Right lobe of liver (tissue), 6 donors: ENCODE measurements around the gene NHSL2. TPM values are rescaled to one million over a fixed set of nuclear protein-coding genes. Genes with fewer than 3 reads are reported as not detected.
A peak's percentile ranks its signal among the peaks of the same experiment; 100 is the strongest.

Experiments used
- ATAC-seq, 4 donors: fragments of 200-7000 bp; cut with Tn5 transposase; one replicate each; pipeline ENCODE4 v1.9.1; 2020; ENCODE audit warnings: mild to moderate bottlenecking in 4 of 4, moderate library complexity in 4 of 4
- DNase-seq, 3 donors: peaks; one replicate each; pipeline ENCODE4 v3.0.0-alpha.2; 2020
- H3K27ac ChIP-seq, 3 donors: fragments of 200-600 bp; one replicate each; pipeline ENCODE4 v1.8.0; 2022
- H3K27me3 ChIP-seq, 2 donors: fragments of 200-600 bp; one replicate each; pipeline ENCODE4 v1.8.0; 2022
- H3K36me3 ChIP-seq, 4 donors: fragments of 200-600 bp; sonication (generic) in 1 of 4; one replicate each; pipeline versions ENCODE4 v1.5.1 to v1.8.0; 2017 to 2022; ENCODE audit warnings: control low read depth in 1 of 4
- H3K4me1 ChIP-seq, 4 donors: fragments of 200-600 bp; sonication (generic) in 1 of 4; one replicate each; pipeline versions ENCODE4 v1.5.1 to v1.8.0; 2017 to 2022; ENCODE audit warnings: control low read depth in 1 of 4
- H3K4me3 ChIP-seq, 3 donors: fragments of 200-600 bp; one replicate each; pipeline ENCODE4 v1.8.0; 2022
- H3K9me3 ChIP-seq, 4 donors: fragments of 200-600 bp; sonication (generic) in 1 of 4; one replicate each; pipeline versions ENCODE4 v1.5.1 to v1.8.0; 2017 to 2022; ENCODE audit warnings: control low read depth in 1 of 4
- CTCF ChIP-seq, 4 donors: fragments of 200-600 bp in 3 of 4; fragments of 450-650 bp in 1 of 4; IDR thresholded peaks; one replicate each; pipeline versions ENCODE4 v1.5.1 to v1.8.0; 2016 to 2022; ENCODE audit warnings: antibody characterized with exemption in 4 of 4, mild to moderate bottlenecking in 2 of 4
- POLR2A ChIP-seq: fragments of 450-650 bp; IDR thresholded peaks from one replicate; pipeline ENCODE4 v1.6.1; 2017; ENCODE audit warnings: antibody characterized with exemption, mild to moderate bottlenecking
- WGBS: methylation state at CpG from one replicate; pipeline ENCODE4 v1.1.6; 2018; ENCODE audit warnings: low coverage, low lambda C conversion rate; ENCODE audit not compliant: insufficient coverage; ENCODE audit errors: missing lambda C conversion rate; 5-methylcytosine and 5-hydroxymethylcytosine counted together
- intact Hi-C, 2 donors: fragments of 100-400 bp; cut with DNase I; formaldehyde crosslinking; loops; one replicate each; pipeline versions ENCODE4 v1.11.2 to v1.14.1; 2022
- total RNA-seq, 6 experiments: library from RNA; depleted of rRNA in 2 of 6; stranded (reverse); fragments of >200 nt in 2 of 6; fragmentation: NEBNext Ultra II Directional in 3 of 6; extraction: Animal tissue kit (Norgen Biotek cat#: 25700) in 3 of 6; gene quantifications; one replicate each; pipeline versions ENCODE4 v1.1.0 to v1.2.4, GENCODE V29; 2016 to 2023
- donor health status: DM: no; HTN: yes; CAD: no.
- donor health status: DM: no; HTN: no; CAD: no.
- donor health status: DM: no; HTN: no; CAD: no.
- donor health status: DM: no; HTN: yes; CAD: no.
- donor health status: DM: no; HTN: yes; CAD: no.

Gene NHSL2
- total RNA-seq, 6 experiments from 2014 or later, result 0.81 to 2.1 (median 1.3) TPM

DNA sequence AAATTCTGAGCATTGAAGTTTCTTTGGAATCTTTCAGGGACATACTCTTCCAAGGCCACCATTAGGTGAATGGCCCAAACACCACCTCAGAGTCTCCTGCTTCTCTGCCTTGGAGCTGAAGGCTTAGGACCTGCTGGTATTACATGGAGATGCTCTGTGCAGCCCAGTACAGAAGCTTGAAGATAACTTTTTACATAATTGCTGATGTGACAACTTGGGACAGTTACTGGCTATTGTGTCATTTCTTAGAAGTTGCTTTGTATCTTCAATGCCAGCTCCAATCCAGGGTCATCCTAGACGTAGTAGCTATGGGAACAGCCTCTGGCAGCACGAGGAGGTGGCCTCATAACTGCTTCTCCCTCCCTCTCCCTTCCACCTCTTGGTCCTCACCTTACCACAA lies 160.6 kb downstream of the NHSL2 start:
- no peak for ATAC-seq
- Histone ChIP-seq H3K36me3 (no peaks in the 10 kb centered on the region), H3K4me1 (no peaks in the 10 kb centered on the region), H3K27me3 (no peaks in the 10 kb centered on the region), H3K4me3 (no peak overlapping the region), H3K27ac (no peak overlapping the region), H3K9me3 (no peaks in the 10 kb centered on the region)
- DNase-seq, result no peak
- TF ChIP-seq POLR2A, result no peak
- no peak for TF ChIP-seq CTCF (IDR thresholded peaks at IDR 0.05)
- intact Hi-C loops, result no loop called here
- WGBS, result 0% methylated on average over 1 of the region's 2 CpGs

DNA sequence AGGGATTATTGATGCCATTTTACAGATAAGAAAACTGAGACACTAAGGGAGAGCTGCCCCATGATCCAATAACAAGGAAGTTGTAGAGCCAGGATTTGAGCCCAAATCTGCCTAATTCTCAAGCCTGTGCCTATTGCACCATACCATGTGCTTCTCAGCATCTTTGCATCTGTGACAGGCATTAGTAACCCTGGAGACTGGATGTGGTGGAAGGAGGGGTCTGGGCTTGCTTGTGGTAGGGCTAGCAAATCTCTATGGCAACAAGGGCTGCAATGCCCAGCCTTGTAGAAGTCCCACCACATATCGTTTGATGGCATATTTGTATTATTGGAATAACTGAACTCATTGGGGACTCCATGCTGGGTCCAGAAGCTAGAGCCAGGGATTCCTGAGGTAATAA lies 163.0 kb downstream of the NHSL2 start:
- no peaks in the 10 kb centered on the region for H3K9me3 ChIP-seq
- intact Hi-C loops, result no loop called here
- no peaks in the 10 kb centered on the region for H3K36me3 ChIP-seq
- no peaks in the 10 kb centered on the region for H3K27me3 ChIP-seq
- no peak for DNase-seq
- no peak for TF ChIP-seq POLR2A
- no peak for TF ChIP-seq CTCF (IDR thresholded peaks at IDR 0.05)
- H3K4me3 ChIP-seq, result no peak overlapping the region
- ATAC-seq, result no peak
- 82% methylated on average over 1 of the region's 1 CpG for WGBS
- H3K4me1 ChIP-seq, result no peaks in the 10 kb centered on the region
- H3K27ac ChIP-seq, result no peak overlapping the region

GRCh38 chrX:72078411-72078810 lies 167.8 kb downstream of the NHSL2 start:
- H3K36me3 ChIP-seq, result no peaks in the 10 kb centered on the region
- intact Hi-C loops, result no loop called here
- no peaks in the 10 kb centered on the region for H3K4me1 ChIP-seq
- no peak for TF ChIP-seq CTCF (IDR thresholded peaks at IDR 0.05)
- no peak for TF ChIP-seq POLR2A
- no peak overlapping the region for H3K4me3 ChIP-seq
- H3K9me3 ChIP-seq, result no peaks in the 10 kb centered on the region
- no peak overlapping the region for H3K27ac ChIP-seq
- ATAC-seq (no peak), DNase-seq (no peak)
- H3K27me3 ChIP-seq, result no peaks in the 10 kb centered on the region
- WGBS, result 65% methylated on average over 4 of the region's 4 CpGs

DNA sequence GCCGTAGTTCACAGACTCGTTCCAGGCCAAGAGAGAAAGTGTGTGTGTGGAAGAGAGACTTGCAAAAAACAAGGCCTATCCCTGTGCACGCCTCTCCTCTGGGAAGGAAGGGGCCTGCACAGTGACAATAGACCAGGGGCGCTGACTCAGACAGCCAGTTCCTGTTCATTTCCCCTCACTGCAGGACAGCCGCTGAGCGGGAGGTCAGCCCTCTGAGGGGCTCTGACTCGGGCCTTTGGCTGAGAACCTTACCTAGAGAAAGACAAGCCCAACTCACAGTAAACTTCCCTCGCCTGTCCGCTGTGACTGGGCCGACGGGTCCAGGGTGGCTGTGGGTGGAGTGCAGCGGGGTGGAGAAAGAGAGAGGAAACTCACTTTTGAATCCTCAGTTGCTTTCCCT lies 169.0 kb downstream of the NHSL2 start:
- intact Hi-C loops, result no loop called here
- Histone ChIP-seq H3K4me3 (no peak overlapping the region), H3K36me3 (no peaks in the 10 kb centered on the region), H3K9me3 (no peaks in the 10 kb centered on the region), H3K27ac (peak overlapping the region in 1 of 3 donors; percentile 47), H3K27me3 (no peaks in the 10 kb centered on the region), H3K4me1 (no peaks in the 10 kb centered on the region)
- TF ChIP-seq POLR2A, result no peak
- TF ChIP-seq CTCF (IDR thresholded peaks at IDR 0.05), result no peak
- DNase-seq (peak in 1 of 3 donors; percentile 58), ATAC-seq (peak; percentile 71 to 93 (median 84))
- WGBS, result 94% methylated on average over 2 of the region's 12 CpGs

DNA sequence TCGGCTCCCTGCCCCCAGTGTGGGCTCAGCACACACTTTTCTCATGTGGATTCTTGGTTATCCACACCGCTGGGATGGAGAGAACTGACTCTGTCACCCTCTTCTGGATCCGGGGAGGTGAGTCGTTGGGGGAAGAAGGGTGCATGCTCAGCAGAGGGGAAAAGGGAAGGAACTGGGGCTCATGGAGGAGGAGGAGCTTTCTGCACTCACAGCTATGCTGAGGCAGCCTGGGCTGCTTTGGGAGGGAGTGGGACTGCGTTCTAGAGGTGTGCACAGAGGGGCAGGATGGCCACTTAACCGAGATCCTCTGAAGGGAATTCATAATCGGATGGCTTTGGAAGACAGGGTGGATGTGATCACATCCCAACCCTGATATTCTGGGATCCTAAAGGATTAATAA lies 169.5 kb downstream of the NHSL2 start:
- TF ChIP-seq CTCF (IDR thresholded peaks at IDR 0.05) (no peak), POLR2A (no peak)
- WGBS, result 61% methylated on average over 6 of the region's 7 CpGs
- Histone ChIP-seq H3K27me3 (no peaks in the 10 kb centered on the region), H3K36me3 (no peaks in the 10 kb centered on the region), H3K9me3 (no peaks in the 10 kb centered on the region), H3K4me1 (no peaks in the 10 kb centered on the region), H3K27ac (peak overlapping the region in 1 of 3 donors; percentile 47), H3K4me3 (no peak overlapping the region)
- intact Hi-C loops, result no loop called here
- ATAC-seq (peak; percentile 11 to 40 (median 20)), DNase-seq (no peak)
